K562 (cell line): ENCODE data around the gene TMEM108. TPM values are rescaled to one million over a fixed set of nuclear protein-coding genes. Genes with fewer than 3 reads are reported as not detected.

Experiments used
- ATAC-seq: fragments of 200-7000 bp; cut with Tn5 transposase; 3 replicates; pipeline ENCODE4 v1.9.1; 2020; ENCODE audit warnings: moderate library complexity
- BruUV-seq: library from RNA; stranded (reverse); fragments of 400-500 nt; replicated peaks from 2 replicates; lab custom pipeline; 2021; lab: Mats Ljungman, UMichigan
- CTCF ChIA-PET: fragments of 300-600 bp; formaldehyde crosslinking; extraction: SDS; loops from one replicate; lab custom pipeline; 2021; ENCODE audit warnings: low intra/inter-chr PET ratio; lab: Yijun Ruan, JAX
- POLR2A ChIA-PET: fragments of 300-600, 350-650 bp; sonication (Branson Sonifier 250); formaldehyde crosslinking; extraction: SDS; loops from one replicate; lab custom pipeline; 2021; ENCODE audit warnings: antibody characterized with exemption, inconsistent platforms; lab: Yijun Ruan, JAX
- DNase-seq, 4 experiments: peaks; one replicate each; pipeline versions ENCODE4 v3.0.0 to v3.0.0-alpha.2; 2011 to 2018; ENCODE audit warnings: low spot score in 3 of 4, mixed read lengths in 3 of 4; ENCODE audit errors: extremely low read depth in 1 of 4
- FAIRE-seq: peaks from 2 replicates; lab custom pipeline; 2011; peaks lifted over from hg19 to GRCh38; lab: Jason Lieb, UNC
- H2AFZ ChIP-seq: 2 replicates; pipeline ENCODE4 v1.6.0; 2011; ENCODE audit warnings: low read depth, low read length, control low read depth, inconsistent platforms
- H3K27ac ChIP-seq: fragments of 200-600 bp; 3 replicates; pipeline ENCODE4 v1.8.0; 2011; ENCODE audit warnings: low read depth, mild to moderate bottlenecking, control low read depth, inconsistent platforms, low read length, moderate library complexity, mixed read lengths; ENCODE audit errors: extremely low read depth
- H3K27me3 ChIP-seq, 2 experiments: fragments of 300-600 bp in 1 of 2; 2 replicates in 1 of 2; 3 replicates in 1 of 2; pipeline versions ENCODE4 v1.6.0 to v1.8.0; 2011; ENCODE audit warnings: inconsistent platforms in 2 of 2, low read length in 2 of 2, mild to moderate bottlenecking in 1 of 2, mixed read lengths in 1 of 2, moderate library complexity in 1 of 2; ENCODE audit not compliant: control insufficient read depth in 2 of 2, insufficient read depth in 2 of 2
- H3K36me3 ChIP-seq: fragments of 300-600 bp; 3 replicates; pipeline ENCODE4 v1.8.0; 2011; ENCODE audit warnings: mild to moderate bottlenecking, low read length, inconsistent platforms; ENCODE audit not compliant: control insufficient read depth, insufficient read depth
- H3K4me1 ChIP-seq, 2 experiments: fragments of 200-600 bp in 1 of 2; replicated peaks in 1 of 2; 2 replicates in 1 of 2; 3 replicates in 1 of 2; pipeline versions ENCODE4 v1.5.1 to v1.8.0; 2011; ENCODE audit warnings: inconsistent platforms in 2 of 2, low read length in 2 of 2, mild to moderate bottlenecking in 1 of 2, mixed read lengths in 1 of 2, moderate library complexity in 1 of 2; ENCODE audit not compliant: control insufficient read depth in 2 of 2, insufficient read depth in 2 of 2
- H3K4me2 ChIP-seq: 2 replicates; pipeline ENCODE4 v1.6.1; 2011; ENCODE audit warnings: low read length, control low read depth, inconsistent platforms, mixed read lengths; ENCODE audit not compliant: insufficient read depth
- H3K4me3 ChIP-seq: fragments of 200-600 bp; sonication (generic), shearing (Covaris generic); 2 replicates; pipeline ENCODE4 v1.5.1; 2016; ENCODE audit warnings: control low read depth, inconsistent platforms
- H3K79me2 ChIP-seq: fragments of 200-600 bp; 3 replicates; pipeline ENCODE4 v1.8.0; 2011; ENCODE audit warnings: low read length, inconsistent platforms; ENCODE audit not compliant: control insufficient read depth, insufficient read depth
- H3K9ac ChIP-seq, 2 experiments: 2 replicates each; pipeline versions ENCODE4 v1.6.0 to v1.6.1; 2011; ENCODE audit warnings: low read depth in 2 of 2, low read length in 2 of 2, control low read depth in 1 of 2, inconsistent platforms in 1 of 2, mild to moderate bottlenecking in 1 of 2, mixed read lengths in 1 of 2; ENCODE audit not compliant: insufficient read depth in 1 of 2
- H3K9me1 ChIP-seq: one replicate; pipeline ENCODE4 v1.6.0; 2011; ENCODE audit warnings: inconsistent platforms, mild to moderate bottlenecking, low read length, moderate library complexity; ENCODE audit not compliant: control insufficient read depth, insufficient read depth
- H3K9me3 ChIP-seq: replicated peaks from 2 replicates; pipeline ENCODE4 v1.5.1; 2011; ENCODE audit warnings: low read depth, low read length, inconsistent platforms; ENCODE audit not compliant: control insufficient read depth, insufficient read depth
- H4K20me1 ChIP-seq: replicated peaks from 2 replicates; pipeline ENCODE4 v1.6.1; 2011; ENCODE audit warnings: low read length, inconsistent platforms, mixed read lengths; ENCODE audit not compliant: control insufficient read depth, insufficient read depth
- GATAD2B ChIP-seq: fragments of 450-650 bp; IDR thresholded peaks from 2 replicates; pipeline ENCODE4 v1.6.1; 2017; ENCODE audit warnings: mild to moderate bottlenecking, borderline replicate concordance
- NFXL1 ChIP-seq: fragments of 450-650 bp; formaldehyde crosslinking; IDR thresholded peaks from 2 replicates; pipeline ENCODE4 v1.4.0; 2021; ENCODE audit warnings: mild to moderate bottlenecking
- POLR2H ChIP-seq: IDR thresholded peaks from 2 replicates; pipeline ENCODE4 v1.6.1; 2016; ENCODE audit warnings: missing genetic modification characterization, low read depth, mild to moderate bottlenecking, control low read depth, missing compliant biosample characterization, moderate library complexity
- RBM34 ChIP-seq: fragments of 200-400 bp; formaldehyde crosslinking; IDR thresholded peaks from 2 replicates; pipeline ENCODE4 v1.6.1; 2018; ENCODE audit warnings: low read length, borderline replicate concordance; ENCODE audit not compliant: insufficient read depth
- ZNF507 ChIP-seq: conservative IDR thresholded peaks from 2 replicates; pipeline ENCODE4 v1.6.1; 2017; ENCODE audit warnings: missing genetic modification characterization, missing compliant biosample characterization
- WGBS: fragments of 100-300 bp; shearing (Covaris generic); methylation state at CpG from one replicate; pipeline ENCODE4 v1.1.6; 2016; ENCODE audit warnings: low coverage, mixed read lengths; ENCODE audit not compliant: insufficient coverage; ENCODE audit errors: missing lambda C conversion rate; 5-methylcytosine and 5-hydroxymethylcytosine counted together
- in situ Hi-C: fragments of 300-500 bp; cut with MboI; formaldehyde crosslinking; loops from 4 replicates; pipeline ENCODE4 v1.15.0; 2018; ENCODE audit warnings: inconsistent platforms, mixed read lengths
- intact Hi-C: fragments of 100-400 bp; cut with micrococcal nuclease; formaldehyde crosslinking; loops from 2 replicates; pipeline ENCODE4 v1.14.2; 2022
- polyA plus RNA-seq, 8 experiments: library from polyadenylated mRNA; depleted of rRNA in 4 of 8; stranded (reverse) in 5 of 8; unstranded in 3 of 8; fragments of >200 nt; fragmentation: Nextera tagmentation in 2 of 8; fragmentation: Illumina TruSeq in 1 of 8; extraction: Ambion mirVana in 2 of 8; extraction: Trizol in 1 of 8; gene quantifications; 2 replicates each; pipeline versions ENCODE4 v1.2.1 to v1.2.3, GENCODE V29; 2011 to 2014; ENCODE audit warnings: inconsistent platforms in 1 of 8, missing spikeins in 1 of 8
- total RNA-seq, 7 experiments: library from RNA; depleted of rRNA in 6 of 7; stranded (reverse); fragments of >200 nt in 6 of 7; fragmentation: Illumina TruSeq in 2 of 7; extraction: Trizol in 2 of 7; gene quantifications; 2 replicates each; pipeline versions ENCODE4 v1.2.1 to v1.2.3, GENCODE V29; 2011 to 2021; ENCODE audit warnings: low replicate concordance in 1 of 7
- TF ChIP-seq, protein P1 (sequence below), 2 experiments: IDR thresholded peaks; 2 replicates each; pipeline ENCODE4 v1.6.1; 2012; ENCODE audit warnings: improper control_type of control experiment in 2 of 2, low read depth in 2 of 2, low read length in 2 of 2, borderline replicate concordance in 1 of 2
- TF ChIP-seq, protein P2 (sequence below): sonication (generic); formaldehyde crosslinking; IDR thresholded peaks from 2 replicates; pipeline ENCODE4 v1.8.0; 2022; ENCODE audit warnings: mild to moderate bottlenecking, low read depth, missing genetic modification reagents

The TMEM108 gene
- total and polyA plus RNA-seq, 9 of the 15 experiments (the other 6 are each of a cell fraction or from before 2014, with no cell fraction given): 0.65 to 11.1 (median 3.4) TPM

GRCh38 chr3:133066026-133066425, 27.8 kb downstream of the TMEM108 start (continued):
- TF ChIP-seq, protein P1, sequence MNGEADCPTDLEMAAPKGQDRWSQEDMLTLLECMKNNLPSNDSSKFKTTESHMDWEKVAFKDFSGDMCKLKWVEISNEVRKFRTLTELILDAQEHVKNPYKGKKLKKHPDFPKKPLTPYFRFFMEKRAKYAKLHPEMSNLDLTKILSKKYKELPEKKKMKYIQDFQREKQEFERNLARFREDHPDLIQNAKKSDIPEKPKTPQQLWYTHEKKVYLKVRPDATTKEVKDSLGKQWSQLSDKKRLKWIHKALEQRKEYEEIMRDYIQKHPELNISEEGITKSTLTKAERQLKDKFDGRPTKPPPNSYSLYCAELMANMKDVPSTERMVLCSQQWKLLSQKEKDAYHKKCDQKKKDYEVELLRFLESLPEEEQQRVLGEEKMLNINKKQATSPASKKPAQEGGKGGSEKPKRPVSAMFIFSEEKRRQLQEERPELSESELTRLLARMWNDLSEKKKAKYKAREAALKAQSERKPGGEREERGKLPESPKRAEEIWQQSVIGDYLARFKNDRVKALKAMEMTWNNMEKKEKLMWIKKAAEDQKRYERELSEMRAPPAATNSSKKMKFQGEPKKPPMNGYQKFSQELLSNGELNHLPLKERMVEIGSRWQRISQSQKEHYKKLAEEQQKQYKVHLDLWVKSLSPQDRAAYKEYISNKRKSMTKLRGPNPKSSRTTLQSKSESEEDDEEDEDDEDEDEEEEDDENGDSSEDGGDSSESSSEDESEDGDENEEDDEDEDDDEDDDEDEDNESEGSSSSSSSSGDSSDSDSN (IDR thresholded peaks at IDR 0.05; ENCODE audit: borderline replicate concordance in 1 of 2, low read depth in 2 of 2, low read length in 2 of 2): no peak
- TF ChIP-seq, protein P2, sequence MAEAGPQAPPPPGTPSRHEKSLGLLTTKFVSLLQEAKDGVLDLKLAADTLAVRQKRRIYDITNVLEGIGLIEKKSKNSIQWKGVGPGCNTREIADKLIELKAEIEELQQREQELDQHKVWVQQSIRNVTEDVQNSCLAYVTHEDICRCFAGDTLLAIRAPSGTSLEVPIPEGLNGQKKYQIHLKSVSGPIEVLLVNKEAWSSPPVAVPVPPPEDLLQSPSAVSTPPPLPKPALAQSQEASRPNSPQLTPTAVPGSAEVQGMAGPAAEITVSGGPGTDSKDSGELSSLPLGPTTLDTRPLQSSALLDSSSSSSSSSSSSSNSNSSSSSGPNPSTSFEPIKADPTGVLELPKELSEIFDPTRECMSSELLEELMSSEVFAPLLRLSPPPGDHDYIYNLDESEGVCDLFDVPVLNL: no peak
- TF ChIP-seq RBM34 (no peak), NFXL1 (CRISPR knock-in tag) (no peak)
- TF ChIP-seq, all 486 proteins: peak for 0

- H3K27me3 ChIP-seq: no peaks in the 10 kb centered on the region
- POLR2A ChIA-PET: no interaction called here
- no peak overlapping the region for H3K9ac ChIP-seq
- H3K79me2 ChIP-seq: no peaks in the 10 kb centered on the region
- H3K9me3 ChIP-seq: no peaks in the 10 kb centered on the region
- no peak for TF ChIP-seq ZNF507 (tag)
- no peak for TF ChIP-seq POLR2H (tag)
- no peak for TF ChIP-seq GATAD2B
- H4K20me1 ChIP-seq: no peaks in the 10 kb centered on the region
- FAIRE-seq: no peak
- no peak overlapping the region for H3K4me3 ChIP-seq
- no peaks in the 10 kb centered on the region for H3K9me1 ChIP-seq
- in situ Hi-C loops (no loop called here), intact Hi-C loops (no loop called here)
- no peak overlapping the region for H2AFZ ChIP-seq
- no TSS peak for BruUV-seq
- WGBS: 60% methylated on average over 2 of the region's 2 CpGs
- H3K36me3 ChIP-seq: no peaks in the 10 kb centered on the region
- no peak overlapping the region for H3K27ac ChIP-seq
- ATAC-seq: no peak
- no peaks in the 10 kb centered on the region for H3K4me1 ChIP-seq
- CTCF ChIA-PET: no interaction called here
- no peak overlapping the region for H3K4me2 ChIP-seq
- DNase-seq: no peak
Measured at GRCh38 chr3:133069556-133070286, 31.5 kb downstream of the TMEM108 start.
